Measurements from ENCODE around the gene PPDPF.
A peak's percentile ranks its signal among the peaks of the same experiment; 100 is the strongest.

The PPDPF gene

GRCh38 chr20:63487781-63488241 is 32.8 kb upstream of the PPDPF start:
- no peak for DNase-seq

GRCh38 chr20:63488315-63489251 is 32.0 kb upstream of the PPDPF start:
- DNase-seq: no peak

- no peak for DNase-seq
These were observed 30.1 kb upstream of the PPDPF start for GRCh38 chr20:63490416-63490815.

GRCh38 chr20:63491078-63491477 is 29.5 kb upstream of the PPDPF start:
- no peak for DNase-seq

- no peak for DNase-seq
These were observed 28.8 kb upstream of the PPDPF start for GRCh38 chr20:63491635-63492230.

GRCh38 chr20:63492518-63492917 is 28.0 kb upstream of the PPDPF start:
- no peak for DNase-seq

- DNase-seq: no peak
These were observed 27.6 kb upstream of the PPDPF start for GRCh38 chr20:63492982-63493381.

GRCh38 chr20:63493563-63494020 is 27.0 kb upstream of the PPDPF start:
- DNase-seq: no peak

GRCh38 chr20:63494084-63494419 is 26.5 kb upstream of the PPDPF start:
- no peak for DNase-seq

- no peak for DNase-seq
These were observed 26.0 kb upstream of the PPDPF start for GRCh38 chr20:63494420-63495166.

- no peak for DNase-seq
These were observed 25.3 kb upstream of the PPDPF start for GRCh38 chr20:63495167-63495720.

- DNase-seq: peak; percentile 86
These were observed 24.6 kb upstream of the PPDPF start for GRCh38 chr20:63495741-63496595.

- DNase-seq: no peak
These were observed 23.9 kb upstream of the PPDPF start for GRCh38 chr20:63496596-63497120.

- no peak for DNase-seq
These were observed 23.2 kb upstream of the PPDPF start for GRCh38 chr20:63497138-63497945.

- no peak for DNase-seq
These were observed 22.3 kb upstream of the PPDPF start for GRCh38 chr20:63497946-63498935.

GRCh38 chr20:63498960-63499337 is 21.6 kb upstream of the PPDPF start, which contains the start of gene EEF1A2:
TSS of gene EEF1A2 (minus strand) at chr20:63499083. CDS start at chr20:63497763, 1,320 bp downstream.
- DNase-seq: no peak

GRCh38 chr20:63499338-63499969 is 21.1 kb upstream of the PPDPF start:
- DNase-seq: no peak

- DNase-seq: no peak
These were observed 20.2 kb upstream of the PPDPF start for GRCh38 chr20:63500151-63500901.

Measured in eye (tissue), 1 donor.